Measurements from ENCODE around the gene HSPA12B.

DNA sequence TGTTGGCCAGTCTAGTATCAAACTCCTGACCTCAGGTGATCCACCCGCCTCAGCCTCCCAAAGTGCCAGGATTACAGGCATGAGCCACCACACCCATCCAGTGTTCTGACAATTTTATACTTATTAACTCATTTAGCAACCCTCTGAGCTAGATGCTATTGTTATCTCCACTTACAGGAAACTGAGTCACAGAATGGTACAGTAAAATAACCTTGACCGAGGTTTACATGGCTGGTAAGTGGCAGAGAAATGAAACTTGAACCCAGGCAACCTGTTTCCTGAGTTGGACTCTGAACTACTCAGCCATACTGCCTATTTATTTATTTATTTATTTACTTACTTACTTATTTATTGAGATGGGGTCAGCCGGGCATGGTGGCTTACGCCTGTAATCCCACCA, 13.4 kb upstream of the HSPA12B start:
- TF ChIP-seq, protein P1, sequence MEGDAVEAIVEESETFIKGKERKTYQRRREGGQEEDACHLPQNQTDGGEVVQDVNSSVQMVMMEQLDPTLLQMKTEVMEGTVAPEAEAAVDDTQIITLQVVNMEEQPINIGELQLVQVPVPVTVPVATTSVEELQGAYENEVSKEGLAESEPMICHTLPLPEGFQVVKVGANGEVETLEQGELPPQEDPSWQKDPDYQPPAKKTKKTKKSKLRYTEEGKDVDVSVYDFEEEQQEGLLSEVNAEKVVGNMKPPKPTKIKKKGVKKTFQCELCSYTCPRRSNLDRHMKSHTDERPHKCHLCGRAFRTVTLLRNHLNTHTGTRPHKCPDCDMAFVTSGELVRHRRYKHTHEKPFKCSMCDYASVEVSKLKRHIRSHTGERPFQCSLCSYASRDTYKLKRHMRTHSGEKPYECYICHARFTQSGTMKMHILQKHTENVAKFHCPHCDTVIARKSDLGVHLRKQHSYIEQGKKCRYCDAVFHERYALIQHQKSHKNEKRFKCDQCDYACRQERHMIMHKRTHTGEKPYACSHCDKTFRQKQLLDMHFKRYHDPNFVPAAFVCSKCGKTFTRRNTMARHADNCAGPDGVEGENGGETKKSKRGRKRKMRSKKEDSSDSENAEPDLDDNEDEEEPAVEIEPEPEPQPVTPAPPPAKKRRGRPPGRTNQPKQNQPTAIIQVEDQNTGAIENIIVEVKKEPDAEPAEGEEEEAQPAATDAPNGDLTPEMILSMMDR (IDR thresholded peaks at IDR 0.05) = no peak
- TF ChIP-seq POLR2A (IDR thresholded peaks at IDR 0.05) = no peak
